Lower lobe of right lung (tissue), 2 donors: Measurements from ENCODE around the gene PAQR3. TPM values are rescaled to one million over a fixed set of nuclear protein-coding genes. Genes with fewer than 3 reads are reported as not detected.

Experiments used
- ATAC-seq, 2 donors: fragments of 200-7000 bp; cut with Tn5 transposase; one replicate each; pipeline ENCODE4 v1.9.1; 2020 to 2022; ENCODE audit warnings: mild to moderate bottlenecking in 2 of 2, moderate library complexity in 2 of 2
- DNase-seq: peaks from one replicate; pipeline ENCODE4 v3.0.0-alpha.2; 2020
- H3K27ac ChIP-seq: fragments of 200-600 bp; one replicate; pipeline ENCODE4 v1.8.0; 2022
- H3K27me3 ChIP-seq: fragments of 200-600 bp; one replicate; pipeline ENCODE4 v1.8.0; 2022; ENCODE audit warnings: low read depth
- H3K36me3 ChIP-seq: fragments of 200-600 bp; one replicate; pipeline ENCODE4 v1.8.0; 2022; ENCODE audit warnings: mild to moderate bottlenecking
- H3K4me1 ChIP-seq: fragments of 200-600 bp; one replicate; pipeline ENCODE4 v1.8.0; 2022
- H3K4me3 ChIP-seq: fragments of 200-600 bp; one replicate; pipeline ENCODE4 v1.8.0; 2022; ENCODE audit warnings: mild to moderate bottlenecking
- H3K9me3 ChIP-seq: fragments of 200-600 bp; one replicate; pipeline ENCODE4 v1.8.0; 2022
- CTCF ChIP-seq: fragments of 200-600 bp; IDR thresholded peaks from one replicate; pipeline ENCODE4 v1.8.0; 2022; ENCODE audit warnings: antibody characterized with exemption, mild to moderate bottlenecking
- intact Hi-C: fragments of 100-400 bp; cut with DNase I; formaldehyde crosslinking; loops from one replicate; pipeline ENCODE4 v1.11.0; 2022
- total RNA-seq: library from RNA; stranded (reverse); fragmentation: NEBNext Ultra II Directional; extraction: Animal tissue kit (Norgen Biotek cat#: 25700); gene quantifications from one replicate; pipeline ENCODE4 v1.2.1, GENCODE V29; 2021
- donor health status: DM: no; HTN: yes; CAD: no; lungs with severe emphysema.

Gene PAQR3
- total RNA-seq, 1 donor from 2014 or later: 7.7 TPM

DNA sequence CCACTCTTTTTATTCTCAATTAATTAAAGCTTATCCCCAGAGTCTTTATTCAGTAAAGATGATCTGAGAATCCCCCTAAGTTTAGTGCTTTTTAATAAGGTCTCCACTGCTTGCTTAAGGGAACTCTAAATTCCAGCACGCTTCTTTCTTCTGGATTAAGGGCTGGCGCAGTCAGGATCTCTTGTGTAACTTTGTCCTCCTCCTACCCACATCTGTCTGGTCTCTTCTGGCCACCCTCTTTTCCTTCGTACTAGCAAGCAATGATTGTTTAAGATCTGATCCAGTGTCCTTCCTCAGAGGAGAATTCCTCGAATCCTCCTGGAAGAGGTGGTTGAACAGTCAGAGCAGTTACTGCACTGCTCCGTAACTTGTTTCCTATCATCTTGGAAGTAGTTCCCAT, 14.0 kb upstream of the PAQR3 start:
- intact Hi-C loops: loop anchor here (10.0 kb wide), 1 partner anchor 1272 kb away; no protein-coding TSS in a partner anchor
- Histone ChIP-seq H3K4me1 (no peaks in the 10 kb centered on the region), H3K4me3 (no peak overlapping the region), H3K9me3 (no peaks in the 10 kb centered on the region), H3K27ac (no peak overlapping the region), H3K27me3 (no peaks in the 10 kb centered on the region), H3K36me3 (no peaks in the 10 kb centered on the region)
- no peak for DNase-seq
- no peak for ATAC-seq
- no peak for TF ChIP-seq CTCF

GRCh38 chr4:78951862-78952472, 12.7 kb upstream of the PAQR3 start:
- DNase-seq (no peak), ATAC-seq (peak; percentile 65 to 70)
- no peaks in the 10 kb centered on the region for H3K27me3 ChIP-seq
- H3K27ac ChIP-seq: no peak overlapping the region
- intact Hi-C loops: loop anchor here (10.0 kb wide), 1 partner anchor 1273 kb away; no protein-coding TSS in a partner anchor
- peak; percentile 73 for TF ChIP-seq CTCF
- H3K4me1 ChIP-seq: no peaks in the 10 kb centered on the region
- no peaks in the 10 kb centered on the region for H3K36me3 ChIP-seq
- no peaks in the 10 kb centered on the region for H3K9me3 ChIP-seq
- no peak overlapping the region for H3K4me3 ChIP-seq

GRCh38 chr4:78949735-78950134, 10.5 kb upstream of the PAQR3 start:
- intact Hi-C loops: loop anchor here (10.0 kb wide), 1 partner anchor 1275 kb away; no protein-coding TSS in a partner anchor
- no peak for TF ChIP-seq CTCF

GRCh38 chr4:78945651-78946179, 6.5 kb upstream of the PAQR3 start:
- no peak overlapping the region for H3K27ac ChIP-seq
- H3K36me3 ChIP-seq: no peaks in the 10 kb centered on the region
- no peak for TF ChIP-seq CTCF
- ATAC-seq (no peak), DNase-seq (no peak)
- H3K4me1 ChIP-seq: no peaks in the 10 kb centered on the region
- H3K27me3 ChIP-seq: no peaks in the 10 kb centered on the region
- H3K4me3 ChIP-seq: no peak overlapping the region
- intact Hi-C loops: no loop called here
- H3K9me3 ChIP-seq: no peaks in the 10 kb centered on the region

More at GRCh38 chr4:78949735-78950134, 10.5 kb upstream of the PAQR3 start:
- ATAC-seq (no peak), DNase-seq (no peak)
- H3K27me3 ChIP-seq: no peaks in the 10 kb centered on the region
- H3K4me3 ChIP-seq: no peak overlapping the region
- H3K27ac ChIP-seq: no peak overlapping the region
- no peaks in the 10 kb centered on the region for H3K36me3 ChIP-seq
- no peaks in the 10 kb centered on the region for H3K4me1 ChIP-seq
- H3K9me3 ChIP-seq: no peaks in the 10 kb centered on the region

- Histone ChIP-seq H3K36me3 (no peaks in the 10 kb centered on the region), H3K4me3 (no peak overlapping the region), H3K4me1 (peaks cover 6% of the 10 kb centered on the region), H3K27me3 (no peaks in the 10 kb centered on the region), H3K27ac (no peak overlapping the region), H3K9me3 (no peaks in the 10 kb centered on the region)
- intact Hi-C loops: no loop called here
- ATAC-seq (no peak), DNase-seq (no peak)
- no peak for TF ChIP-seq CTCF
Measured at GRCh38 chr4:78944381-78944780, 5.1 kb upstream of the PAQR3 start.
